ENCODE measurements around the gene ZC3H12C. TPM values are rescaled to one million over a fixed set of nuclear protein-coding genes. Genes with fewer than 3 reads are reported as not detected.

The ZC3H12C gene
- total and polyA plus RNA-seq, 2 of the 13 experiments (the other 11 are each of a cell fraction or from before 2014, with no cell fraction given) = 2.4 to 5.7 TPM

Other genes with a start within 250 kb of the ZC3H12C start
- 63.1 and 93.4 TPM in 2 replicates for gene RDX, start 203.2 kb downstream of the ZC3H12C start, total RNA-seq (2016; rRNA removed; fragmentation: Illumina TruSeq; extraction: Trizol)
- 12.7 and 20.7 TPM in 2 replicates for gene RDX, start 203.2 kb downstream of the ZC3H12C start, polyA plus RNA-seq (2011; rRNA removed)